BJ (cell line): ENCODE data around the gene SOD3. TPM values are rescaled to one million over a fixed set of nuclear protein-coding genes. Genes with fewer than 3 reads are reported as not detected.

Experiments
- CTCF ChIA-PET: fragments of 350-600 bp; formaldehyde crosslinking; extraction: SDS; loops from one replicate; lab custom pipeline; 2021; ENCODE audit warnings: antibody characterized with exemption, inconsistent platforms; lab: Yijun Ruan, JAX
- POLR2A ChIA-PET: fragments of 300-600 bp; sonication (Branson Sonifier 250); formaldehyde crosslinking; extraction: SDS; loops from one replicate; lab custom pipeline; 2021; ENCODE audit warnings: antibody characterized with exemption; lab: Charles Lee
- DNase-seq: peaks from one replicate; pipeline ENCODE4 v3.0.0-alpha.2; 2011; ENCODE audit warnings: low read depth
- H3K27me3 ChIP-seq: 2 replicates; pipeline ENCODE4 v1.6.0; 2011; ENCODE audit warnings: low read length; ENCODE audit not compliant: control insufficient read depth, insufficient read depth
- H3K36me3 ChIP-seq: 2 replicates; pipeline ENCODE4 v1.5.1; 2011; ENCODE audit warnings: low read length; ENCODE audit not compliant: control insufficient read depth, insufficient read depth
- H3K4me3 ChIP-seq: 2 replicates; pipeline ENCODE4 v1.5.1; 2011; ENCODE audit warnings: low read depth, mild to moderate bottlenecking, control low read depth, low read length
- CTCF ChIP-seq: IDR thresholded peaks from 2 replicates; pipeline ENCODE4 v1.5.1; 2011; ENCODE audit warnings: low read depth, mild to moderate bottlenecking, control low read depth, inconsistent platforms, low read length, moderate library complexity; ENCODE audit not compliant: insufficient read depth
- polyA plus RNA-seq: library from polyadenylated mRNA; depleted of rRNA; stranded (reverse); fragments of >200 nt; gene quantifications from 2 replicates; pipeline ENCODE4 v1.2.3, GENCODE V29; 2011

SOD3 gene
- polyA plus RNA-seq, 1 experiment = 25.7 TPM

- no peaks in the 10 kb centered on the region for H3K27me3 ChIP-seq
- POLR2A ChIA-PET = no interaction called here
- CTCF ChIA-PET = interaction anchor here (1.2 kb wide), 1 partner anchor 21 kb away, joined by 3 read pairs; no protein-coding TSS in a partner anchor
- TF ChIP-seq CTCF = no peak
- no peaks in the 10 kb centered on the region for H3K36me3 ChIP-seq
- H3K4me3 ChIP-seq = no peak overlapping the region
- no peak for DNase-seq
These were observed 45.3 kb upstream of the SOD3 start for GRCh38 chr4:24750106-24750505.

GRCh38 chr4:24751926-24752539 is 43.3 kb upstream of the SOD3 start:
- no peak for DNase-seq
- Histone ChIP-seq H3K36me3 (no peaks in the 10 kb centered on the region), H3K4me3 (no peak overlapping the region), H3K27me3 (no peaks in the 10 kb centered on the region)
- CTCF ChIA-PET = no interaction called here
- no peak for TF ChIP-seq CTCF
- POLR2A ChIA-PET = no interaction called here

GRCh38 chr4:24753519-24753918 is 41.9 kb upstream of the SOD3 start:
- Histone ChIP-seq H3K27me3 (no peaks in the 10 kb centered on the region), H3K36me3 (no peaks in the 10 kb centered on the region), H3K4me3 (no peak overlapping the region)
- no peak for DNase-seq
- TF ChIP-seq CTCF = no peak
- POLR2A ChIA-PET = no interaction called here
- CTCF ChIA-PET = no interaction called here

- DNase-seq = no peak
These were observed 40.8 kb upstream of the SOD3 start for GRCh38 chr4:24754571-24754970.

More at GRCh38 chr4:24754571-24754970, 40.8 kb upstream of the SOD3 start:
- CTCF ChIA-PET = no interaction called here
- Histone ChIP-seq H3K4me3 (no peak overlapping the region), H3K36me3 (no peaks in the 10 kb centered on the region), H3K27me3 (no peaks in the 10 kb centered on the region)
- no peak for TF ChIP-seq CTCF
- POLR2A ChIA-PET = no interaction called here
